B cell (primary cell): ENCODE measurements around the gene CHN1. TPM values are rescaled to one million over a fixed set of nuclear protein-coding genes. Genes with fewer than 3 reads are reported as not detected.

Experiments
- ATAC-seq: fragments of 200-7000 bp; cut with Tn5 transposase; one replicate; pipeline ENCODE4 v1.10.0; 2021; ENCODE audit warnings: low read depth, mild to moderate bottlenecking, moderate number of reproducible peaks, moderate library complexity
- CTCF ChIA-PET: fragments of 350-600 bp; sonication (Branson Sonifier 250); formaldehyde crosslinking; loops from one replicate; lab custom pipeline; 2021; ENCODE audit warnings: antibody characterized with exemption, inconsistent platforms; lab: Charles Lee
- POLR2A ChIA-PET: fragments of 350-600 bp; sonication (Branson Sonifier 250); formaldehyde crosslinking; loops from one replicate; lab custom pipeline; 2021; ENCODE audit warnings: antibody characterized with exemption; lab: Charles Lee
- DNase-seq: peaks from one replicate; pipeline ENCODE4 v3.0.0; 2013
- H2AFZ ChIP-seq: 2 replicates; pipeline ENCODE4 v1.6.1; 2012; ENCODE audit warnings: mild to moderate bottlenecking, low read depth, low read length; ENCODE audit not compliant: insufficient read depth, poor library complexity, severe bottlenecking
- H3K27ac ChIP-seq, 2 donors: 1 replicate in 1 of 2; 2 replicates in 1 of 2; pipeline ENCODE4 v1.5.1; 2012 to 2013; ENCODE audit warnings: low read length in 2 of 2, mild to moderate bottlenecking in 2 of 2, moderate library complexity in 1 of 2
- H3K27me3 ChIP-seq, 4 experiments: fragments of 200-600 bp in 1 of 4; sonication (generic) in 1 of 4; replicated peaks in 1 of 4; 1 replicate in 2 of 4; 2 replicates in 2 of 4; pipeline versions ENCODE4 v1.6.1 to v1.7.0; 2013 to 2016; ENCODE audit warnings: low read length in 3 of 4, mild to moderate bottlenecking in 2 of 4, mixed read lengths in 1 of 4, moderate library complexity in 1 of 4; ENCODE audit not compliant: insufficient read depth in 4 of 4, control insufficient read depth in 3 of 4; ENCODE audit errors: control extremely low read depth in 1 of 4
- H3K36me3 ChIP-seq, 2 experiments: replicated peaks in 1 of 2; 1 replicate in 1 of 2; 2 replicates in 1 of 2; pipeline versions ENCODE4 v1.6.1 to v1.7.1; 2013; ENCODE audit warnings: low read length in 1 of 2; ENCODE audit not compliant: insufficient read depth in 2 of 2, control insufficient read depth in 1 of 2; ENCODE audit errors: control extremely low read depth in 1 of 2, extremely low read depth in 1 of 2
- H3K4me1 ChIP-seq, 2 donors: fragments of 200-600 bp in 1 of 2; sonication (generic) in 1 of 2; 1 replicate in 1 of 2; 2 replicates in 1 of 2; pipeline versions ENCODE4 v1.5.1 to v1.6.1; 2013 to 2017; ENCODE audit warnings: low read length in 2 of 2; ENCODE audit not compliant: control insufficient read depth in 2 of 2, insufficient read depth in 2 of 2
- H3K4me2 ChIP-seq: replicated peaks from 2 replicates; pipeline ENCODE3; 2012; ENCODE audit warnings: mild to moderate bottlenecking, low read depth, low read length; ENCODE audit not compliant: poor library complexity, severe bottlenecking
- H3K4me3 ChIP-seq, 5 experiments: fragments of 200-600 bp in 1 of 5; sonication (generic) in 1 of 5; 1 replicate in 3 of 5; 2 replicates in 2 of 5; pipeline versions ENCODE4 v1.5.1 to v1.7.0; 2011 to 2016; ENCODE audit warnings: low read length in 4 of 5, mild to moderate bottlenecking in 4 of 5, low read depth in 2 of 5, control low read depth in 1 of 5, moderate library complexity in 1 of 5; ENCODE audit not compliant: insufficient read depth in 1 of 5; ENCODE audit errors: control extremely low read depth in 1 of 5, extremely low read depth in 1 of 5
- H3K79me2 ChIP-seq: fragments of 200-600 bp; sonication (generic); one replicate; pipeline ENCODE4 v1.6.0; 2016; ENCODE audit warnings: low read length; ENCODE audit not compliant: control insufficient read depth, insufficient read depth
- H3K9ac ChIP-seq: fragments of 200-600 bp; sonication (generic); 2 replicates; pipeline ENCODE4 v1.6.1; 2017; ENCODE audit warnings: mild to moderate bottlenecking, low read length, moderate library complexity
- H3K9me3 ChIP-seq, 3 donors: one replicate each; pipeline versions ENCODE4 v1.6.1 to v1.7.1; 2013; ENCODE audit warnings: low read length in 2 of 3; ENCODE audit not compliant: control insufficient read depth in 2 of 3, insufficient read depth in 1 of 3; ENCODE audit errors: control extremely low read depth in 1 of 3
- H4K20me1 ChIP-seq: 2 replicates; pipeline ENCODE4 v1.6.0; 2012; ENCODE audit warnings: mild to moderate bottlenecking, low read length; ENCODE audit not compliant: insufficient read depth, control insufficient read depth, poor library complexity, severe bottlenecking
- H3K27ac Mint-ChIP-seq: one replicate; pipeline ENCODE4 v1.8.0; 2021; ENCODE audit warnings: mixed read lengths
- H3K27me3 Mint-ChIP-seq: one replicate; pipeline ENCODE4 v1.8.0; 2021; ENCODE audit warnings: mixed read lengths
- H3K4me1 Mint-ChIP-seq: one replicate; pipeline ENCODE4 v1.8.0; 2021; ENCODE audit warnings: mixed read lengths
- H3K4me3 Mint-ChIP-seq: one replicate; pipeline ENCODE4 v1.8.0; 2021; ENCODE audit warnings: mixed read lengths
- H3K9me3 Mint-ChIP-seq: one replicate; pipeline ENCODE4 v1.8.0; 2022; ENCODE audit warnings: mixed read lengths; ENCODE audit not compliant: insufficient read depth
- CTCF ChIP-seq: fragments of 200-600 bp; IDR thresholded peaks from one replicate; pipeline ENCODE4 v1.8.0; 2022; ENCODE audit warnings: antibody characterized with exemption, mild to moderate bottlenecking
- EZH2 ChIP-seq: IDR thresholded peaks from 2 replicates; pipeline ENCODE4 v1.6.1; 2012; ENCODE audit warnings: borderline replicate concordance, low read depth, mild to moderate bottlenecking, moderate library complexity, low read length; ENCODE audit not compliant: insufficient read depth, poor library complexity, severe bottlenecking
- whole genome bisulfite sequencing: methylation state at CpG from one replicate; pipeline ENCODE4 v1.1.5; 2013; ENCODE audit warnings: missing lambda C conversion rate; ENCODE audit not compliant: insufficient coverage; 5-methylcytosine and 5-hydroxymethylcytosine counted together
- intact Hi-C: fragments of 100-400 bp; cut with micrococcal nuclease; formaldehyde crosslinking; loops from one replicate; pipeline ENCODE4 v1.10.0; 2022
- polyA plus RNA-seq: library from polyadenylated mRNA; depleted of rRNA; stranded (reverse); fragments of >200 nt; gene quantifications from 2 replicates; pipeline ENCODE4 v1.2.3, GENCODE V29; 2012
- total RNA-seq, 2 donors: library from RNA; stranded (reverse); fragments of 120-200 nt in 1 of 2; gene quantifications; 1 replicate in 1 of 2; 2 replicates in 1 of 2; pipeline versions ENCODE4 v1.2.3 to v1.2.4, GENCODE V29; 2013 to 2022

The CHN1 gene
- total and polyA plus RNA-seq, 2 donors (not counting 1 experiment from before 2014, with no cell fraction given): 0.79 to 1.4 TPM

GRCh38 chr2:174969091-174969734 lies 36.0 kb downstream of the CHN1 start:
- intact Hi-C loops: no loop called here
- H3K36me3 ChIP-seq: no peaks in the 10 kb centered on the region
- H3K4me1 ChIP-seq: no peaks in the 10 kb centered on the region
- H3K79me2 ChIP-seq: no peaks in the 10 kb centered on the region
- H3K9me3 ChIP-seq: peaks cover 0 to 1% (median 0%) of the 10 kb centered on the region in 3 donors
- CTCF ChIA-PET: interaction anchor here (0.6 kb wide), 1 partner anchor 12 kb away, joined by 3 read pairs; no protein-coding TSS in a partner anchor
- H3K9ac ChIP-seq: no peak overlapping the region
- WGBS: 66% methylated on average over 5 of the region's 6 CpGs
- no peaks in the 10 kb centered on the region for H3K4me1 Mint-ChIP-seq
- H3K4me3 Mint-ChIP-seq: no peak overlapping the region
- H3K4me3 ChIP-seq: no peak overlapping the region
- TF ChIP-seq EZH2 (no peak), CTCF (no peak)
- DNase-seq (no peak), ATAC-seq (no peak)
- H4K20me1 ChIP-seq: no peaks in the 10 kb centered on the region
- POLR2A ChIA-PET: interaction anchor here (0.6 kb wide), 1 partner anchor 1619 kb away, joined by 3 read pairs; no protein-coding TSS in a partner anchor
- H3K27ac Mint-ChIP-seq: no peak overlapping the region
- no peaks in the 10 kb centered on the region for H3K27me3 ChIP-seq
- no peaks in the 10 kb centered on the region for H3K9me3 Mint-ChIP-seq
- no peak overlapping the region for H2AFZ ChIP-seq
- H3K27ac ChIP-seq: no peak overlapping the region
- H3K27me3 Mint-ChIP-seq: peaks cover 24% of the 10 kb centered on the region
- no peak overlapping the region for H3K4me2 ChIP-seq

GRCh38 chr2:174967691-174968260 lies 37.4 kb downstream of the CHN1 start:
- DNase-seq (no peak), ATAC-seq (no peak)
- CTCF ChIA-PET: no interaction called here
- no CpG with 5 or more reads among the region's 3 CpGs for WGBS
- Histone ChIP-seq H3K27me3 (no peaks in the 10 kb centered on the region), H3K4me1 (no peaks in the 10 kb centered on the region), H3K4me3 (no peak overlapping the region), H3K9ac (no peak overlapping the region), H4K20me1 (no peaks in the 10 kb centered on the region), H3K9me3 (peaks cover 0 to 1% (median 0%) of the 10 kb centered on the region in 3 donors), H3K4me2 (no peak overlapping the region), H3K36me3 (no peaks in the 10 kb centered on the region), H2AFZ (no peak overlapping the region), H3K27ac (no peak overlapping the region), H3K79me2 (no peaks in the 10 kb centered on the region)
- Mint-ChIP-seq H3K27ac (no peak overlapping the region), H3K4me1 (no peaks in the 10 kb centered on the region), H3K4me3 (no peak overlapping the region), H3K9me3 (peaks cover 4% of the 10 kb centered on the region), H3K27me3 (peaks cover 24% of the 10 kb centered on the region)
- POLR2A ChIA-PET: no interaction called here
- TF ChIP-seq CTCF: no peak
- TF ChIP-seq EZH2: no peak
- intact Hi-C loops: no loop called here
